GM23338 (cell line): ENCODE data around the gene BCAS1. TPM values are rescaled to one million over a fixed set of nuclear protein-coding genes. Genes with fewer than 3 reads are reported as not detected.

Experiments
- ATAC-seq: fragments of 200-7000 bp; cut with Tn5 transposase; 3 replicates; pipeline ENCODE4 v1.9.1; 2020
- DNase-seq: peaks from one replicate; pipeline ENCODE4 v3.0.0-alpha.2; 2015; ENCODE audit warnings: low spot score
- H2AFZ ChIP-seq: fragments of 200-600 bp; sonication (generic); 2 replicates; pipeline ENCODE4 v1.8.0; 2016; ENCODE audit warnings: antibody characterized with exemption, mild to moderate bottlenecking, moderate library complexity
- H3F3A ChIP-seq: fragments of 200-600 bp; sonication (generic); replicated peaks from 2 replicates; pipeline ENCODE4 v1.8.0; 2017; ENCODE audit warnings: antibody characterized with exemption, mixed run types, low read depth
- H3K27ac ChIP-seq: fragments of 200-600 bp; sonication (generic); 2 replicates; pipeline ENCODE4 v1.6.1; 2016; ENCODE audit warnings: low read depth
- H3K27me3 ChIP-seq: fragments of 200-600 bp; sonication (generic); 2 replicates; pipeline ENCODE4 v1.8.0; 2016; ENCODE audit warnings: mild to moderate bottlenecking, mixed run types, moderate library complexity; ENCODE audit not compliant: insufficient read depth
- H3K36me3 ChIP-seq: fragments of 200-600 bp; sonication (generic); 2 replicates; pipeline ENCODE4 v1.8.0; 2016; ENCODE audit warnings: mild to moderate bottlenecking; ENCODE audit not compliant: insufficient read depth
- H3K4me1 ChIP-seq: fragments of 200-600 bp; sonication (generic); 2 replicates; pipeline ENCODE4 v1.8.0; 2016; ENCODE audit warnings: mild to moderate bottlenecking, moderate library complexity; ENCODE audit not compliant: insufficient read depth
- H3K4me2 ChIP-seq: fragments of 200-600 bp; sonication (generic); 2 replicates; pipeline ENCODE4 v1.7.1; 2017; ENCODE audit warnings: mixed run types
- H3K4me3 ChIP-seq: fragments of 200-600 bp; sonication (generic); 2 replicates; pipeline ENCODE4 v1.6.1; 2016; ENCODE audit warnings: mixed run types
- H3K79me2 ChIP-seq: fragments of 200-600 bp; sonication (generic); replicated peaks from 2 replicates; pipeline ENCODE4 v1.8.0; 2017; ENCODE audit warnings: mild to moderate bottlenecking; ENCODE audit not compliant: insufficient read depth
- H3K9me2 ChIP-seq: fragments of 200-600 bp; sonication (generic); 2 replicates; pipeline ENCODE4 v1.8.0; 2017; ENCODE audit not compliant: insufficient read depth
- H4K20me1 ChIP-seq: fragments of 200-600 bp; sonication (generic); replicated peaks from 2 replicates; pipeline ENCODE4 v1.8.0; 2017; ENCODE audit warnings: mild to moderate bottlenecking; ENCODE audit not compliant: insufficient read depth
- H3K27ac Mint-ChIP-seq: 2 replicates; pipeline ENCODE4 v1.8.0; 2020; ENCODE audit warnings: inconsistent platforms, mild to moderate bottlenecking, moderate library complexity, mixed read lengths
- H3K27me3 Mint-ChIP-seq: 3 replicates; pipeline ENCODE4 v1.8.0; 2022; ENCODE audit warnings: low read depth, mild to moderate bottlenecking, moderate library complexity, mixed read lengths, inconsistent platforms; ENCODE audit not compliant: insufficient read depth, poor library complexity
- H3K36me3 Mint-ChIP-seq: 3 replicates; pipeline ENCODE4 v1.8.0; 2021; ENCODE audit warnings: low read depth, mild to moderate bottlenecking, inconsistent platforms, moderate library complexity, mixed read lengths
- H3K4me1 Mint-ChIP-seq: 3 replicates; pipeline ENCODE4 v1.8.0; 2020; ENCODE audit warnings: mild to moderate bottlenecking, inconsistent platforms, mixed read lengths
- H3K4me3 Mint-ChIP-seq: 3 replicates; pipeline ENCODE4 v1.8.0; 2021; ENCODE audit warnings: moderate library complexity, mild to moderate bottlenecking, inconsistent platforms, mixed read lengths
- H3K9me3 Mint-ChIP-seq: 3 replicates; pipeline ENCODE4 v1.8.0; 2020; ENCODE audit warnings: moderate library complexity, mild to moderate bottlenecking, inconsistent platforms, mixed read lengths
- CREB1 ChIP-seq: fragments of 250-450 bp; sonication (Bioruptor Pico); IDR thresholded peaks from 2 replicates; pipeline ENCODE4 v1.5.0; 2020; ENCODE audit warnings: low read depth, mild to moderate bottlenecking, moderate library complexity
- CTCF ChIP-seq, 2 experiments: fragments of 200-600 bp in 1 of 2; sonication (generic) in 1 of 2; conservative IDR thresholded peaks; 2 replicates each; pipeline versions ENCODE4 v1.5.1 to v1.6.1; 2016 to 2017; ENCODE audit warnings: antibody characterized with exemption in 2 of 2, low read depth in 2 of 2, mild to moderate bottlenecking in 2 of 2, moderate library complexity in 1 of 2
- EZH2 ChIP-seq: fragments of 200-600 bp; sonication (generic); IDR thresholded peaks from one replicate; pipeline ENCODE4 v1.8.0; 2017; ENCODE audit warnings: antibody characterized with exemption, mild to moderate bottlenecking, low read depth; ENCODE audit not compliant: unreplicated experiment
- EZH2phosphoT487 ChIP-seq: fragments of 200-600 bp; sonication (generic); IDR thresholded peaks from one replicate; pipeline ENCODE4 v1.8.1; 2018; ENCODE audit warnings: antibody characterized with exemption; ENCODE audit not compliant: unreplicated experiment
- POLR2AphosphoS5 ChIP-seq: IDR thresholded peaks from 2 replicates; pipeline ENCODE4 v1.6.1; 2016; ENCODE audit warnings: antibody characterized with exemption, low read depth
- REST ChIP-seq: IDR thresholded peaks from one replicate; pipeline ENCODE4 v1.6.1; 2018; ENCODE audit warnings: antibody characterized with exemption; ENCODE audit not compliant: unreplicated experiment
- STAT1 ChIP-seq: IDR thresholded peaks from one replicate; pipeline ENCODE4 v1.6.1; 2016; ENCODE audit warnings: antibody characterized with exemption; ENCODE audit not compliant: unreplicated experiment
- ZNF114 ChIP-seq: fragments of 250-450 bp; sonication (Bioruptor Pico); IDR thresholded peaks from 2 replicates; pipeline ENCODE4 v1.5.0; 2020; ENCODE audit warnings: mild to moderate bottlenecking, moderate library complexity
- ZNF331 ChIP-seq: fragments of 250-450 bp; sonication (Bioruptor Pico); IDR thresholded peaks from 2 replicates; pipeline ENCODE4 v1.5.0; 2020; ENCODE audit warnings: low read depth, mild to moderate bottlenecking, moderate library complexity
- polyA plus RNA-seq: library from polyadenylated mRNA; unstranded; fragments of >200 nt; fragmentation: Nextera tagmentation; extraction: Ambion mirVana; gene quantifications from 2 replicates; pipeline ENCODE4 v1.2.1, GENCODE V29; 2016
- total RNA-seq: library from RNA; depleted of rRNA; stranded (reverse); fragments of >200 nt; shearing (Covaris generic); gene quantifications from 2 replicates; pipeline ENCODE4 v1.2.3, GENCODE V29; 2014
- TF ChIP-seq, protein P1 (sequence below): fragments of 250-450 bp; sonication (Bioruptor Pico); IDR thresholded peaks from 2 replicates; pipeline ENCODE4 v1.5.0; 2020; ENCODE audit warnings: mild to moderate bottlenecking, moderate library complexity

The BCAS1 gene
- total and polyA plus RNA-seq, 2 experiments from 2014 or later: 0.17 to 0.19 TPM

- Histone ChIP-seq H3K4me2 (no peak overlapping the region), H2AFZ (no peak overlapping the region), H3K4me3 (no peak overlapping the region), H3F3A (no peaks in the 10 kb centered on the region), H3K4me1 (0 out of 2 replicates have a peak, but pooled peaks cover 6% of the 10 kb centered on the region), H3K27me3 (no peaks in the 10 kb centered on the region), H3K27ac (no peak overlapping the region), H3K9me2 (no peaks in the 10 kb centered on the region), H3K79me2 (no peaks in the 10 kb centered on the region), H4K20me1 (no peaks in the 10 kb centered on the region), H3K36me3 (no peaks in the 10 kb centered on the region)
- Mint-ChIP-seq H3K27me3 (peaks cover 4% of the 10 kb centered on the region), H3K9me3 (no peaks in the 10 kb centered on the region; the same call in 2 of the 3 replicates), H3K4me1 (peaks cover 9% of the 10 kb centered on the region; the same call in 1 of the 3 replicates), H3K36me3 (no peaks in the 10 kb centered on the region), H3K27ac (no peak overlapping the region), H3K4me3 (no peak overlapping the region)
- TF ChIP-seq, protein P1, sequence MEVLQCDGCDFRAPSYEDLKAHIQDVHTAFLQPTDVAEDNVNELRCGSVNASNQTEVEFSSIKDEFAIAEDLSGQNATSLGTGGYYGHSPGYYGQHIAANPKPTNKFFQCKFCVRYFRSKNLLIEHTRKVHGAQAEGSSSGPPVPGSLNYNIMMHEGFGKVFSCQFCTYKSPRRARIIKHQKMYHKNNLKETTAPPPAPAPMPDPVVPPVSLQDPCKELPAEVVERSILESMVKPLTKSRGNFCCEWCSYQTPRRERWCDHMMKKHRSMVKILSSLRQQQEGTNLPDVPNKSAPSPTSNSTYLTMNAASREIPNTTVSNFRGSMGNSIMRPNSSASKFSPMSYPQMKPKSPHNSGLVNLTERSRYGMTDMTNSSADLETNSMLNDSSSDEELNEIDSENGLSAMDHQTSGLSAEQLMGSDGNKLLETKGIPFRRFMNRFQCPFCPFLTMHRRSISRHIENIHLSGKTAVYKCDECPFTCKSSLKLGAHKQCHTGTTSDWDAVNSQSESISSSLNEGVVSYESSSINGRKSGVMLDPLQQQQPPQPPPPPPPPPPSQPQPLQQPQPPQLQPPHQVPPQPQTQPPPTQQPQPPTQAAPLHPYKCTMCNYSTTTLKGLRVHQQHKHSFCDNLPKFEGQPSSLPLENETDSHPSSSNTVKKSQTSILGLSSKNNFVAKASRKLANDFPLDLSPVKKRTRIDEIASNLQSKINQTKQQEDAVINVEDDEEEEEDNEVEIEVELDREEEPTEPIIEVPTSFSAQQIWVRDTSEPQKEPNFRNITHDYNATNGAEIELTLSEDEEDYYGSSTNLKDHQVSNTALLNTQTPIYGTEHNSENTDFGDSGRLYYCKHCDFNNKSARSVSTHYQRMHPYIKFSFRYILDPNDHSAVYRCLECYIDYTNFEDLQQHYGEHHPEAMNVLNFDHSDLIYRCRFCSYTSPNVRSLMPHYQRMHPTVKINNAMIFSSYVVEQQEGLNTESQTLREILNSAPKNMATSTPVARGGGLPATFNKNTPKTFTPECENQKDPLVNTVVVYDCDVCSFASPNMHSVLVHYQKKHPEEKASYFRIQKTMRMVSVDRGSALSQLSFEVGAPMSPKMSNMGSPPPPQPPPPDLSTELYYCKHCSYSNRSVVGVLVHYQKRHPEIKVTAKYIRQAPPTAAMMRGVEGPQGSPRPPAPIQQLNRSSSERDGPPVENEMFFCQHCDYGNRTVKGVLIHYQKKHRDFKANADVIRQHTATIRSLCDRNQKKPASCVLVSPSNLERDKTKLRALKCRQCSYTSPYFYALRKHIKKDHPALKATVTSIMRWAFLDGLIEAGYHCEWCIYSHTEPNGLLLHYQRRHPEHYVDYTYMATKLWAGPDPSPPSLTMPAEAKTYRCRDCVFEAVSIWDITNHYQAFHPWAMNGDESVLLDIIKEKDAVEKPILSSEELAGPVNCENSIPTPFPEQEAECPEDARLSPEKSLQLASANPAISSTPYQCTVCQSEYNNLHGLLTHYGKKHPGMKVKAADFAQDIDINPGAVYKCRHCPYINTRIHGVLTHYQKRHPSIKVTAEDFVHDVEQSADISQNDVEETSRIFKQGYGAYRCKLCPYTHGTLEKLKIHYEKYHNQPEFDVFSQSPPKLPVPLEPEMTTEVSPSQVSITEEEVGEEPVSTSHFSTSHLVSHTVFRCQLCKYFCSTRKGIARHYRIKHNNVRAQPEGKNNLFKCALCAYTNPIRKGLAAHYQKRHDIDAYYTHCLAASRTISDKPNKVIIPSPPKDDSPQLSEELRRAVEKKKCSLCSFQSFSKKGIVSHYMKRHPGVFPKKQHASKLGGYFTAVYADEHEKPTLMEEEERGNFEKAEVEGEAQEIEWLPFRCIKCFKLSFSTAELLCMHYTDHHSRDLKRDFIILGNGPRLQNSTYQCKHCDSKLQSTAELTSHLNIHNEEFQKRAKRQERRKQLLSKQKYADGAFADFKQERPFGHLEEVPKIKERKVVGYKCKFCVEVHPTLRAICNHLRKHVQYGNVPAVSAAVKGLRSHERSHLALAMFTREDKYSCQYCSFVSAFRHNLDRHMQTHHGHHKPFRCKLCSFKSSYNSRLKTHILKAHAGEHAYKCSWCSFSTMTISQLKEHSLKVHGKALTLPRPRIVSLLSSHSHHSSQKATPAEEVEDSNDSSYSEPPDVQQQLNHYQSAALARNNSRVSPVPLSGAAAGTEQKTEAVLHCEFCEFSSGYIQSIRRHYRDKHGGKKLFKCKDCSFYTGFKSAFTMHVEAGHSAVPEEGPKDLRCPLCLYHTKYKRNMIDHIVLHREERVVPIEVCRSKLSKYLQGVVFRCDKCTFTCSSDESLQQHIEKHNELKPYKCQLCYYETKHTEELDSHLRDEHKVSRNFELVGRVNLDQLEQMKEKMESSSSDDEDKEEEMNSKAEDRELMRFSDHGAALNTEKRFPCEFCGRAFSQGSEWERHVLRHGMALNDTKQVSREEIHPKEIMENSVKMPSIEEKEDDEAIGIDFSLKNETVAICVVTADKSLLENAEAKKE (CRISPR knock-in tag): no peak
- TF ChIP-seq CREB1 (CRISPR knock-in tag) (no peak), EZH2phosphoT487 (no peak)
- DNase-seq: no peak
- ATAC-seq: no peak
Measured at GRCh38 chr20:54113566-54113965, 43.2 kb upstream of the BCAS1 start.

GRCh38 chr20:54112221-54112884 is 42.0 kb upstream of the BCAS1 start:
- peaks cover 4% of the 10 kb centered on the region for H3K27me3 Mint-ChIP-seq
- H3K4me2 ChIP-seq: no peak overlapping the region
- no peaks in the 10 kb centered on the region for H4K20me1 ChIP-seq
- no peaks in the 10 kb centered on the region for H3K36me3 ChIP-seq
- H3F3A ChIP-seq: no peaks in the 10 kb centered on the region
- no peaks in the 10 kb centered on the region; the same call in 2 of the 3 replicates for H3K9me3 Mint-ChIP-seq
- no peaks in the 10 kb centered on the region for H3K27me3 ChIP-seq
- ATAC-seq (no peak), DNase-seq (no peak)
- no peak overlapping the region for H3K27ac Mint-ChIP-seq
- H3K9me2 ChIP-seq: no peaks in the 10 kb centered on the region
- H2AFZ ChIP-seq: no peak overlapping the region
- H3K4me1 Mint-ChIP-seq: peaks cover 7% of the 10 kb centered on the region; the same call in 2 of the 3 replicates
- no peak overlapping the region for H3K27ac ChIP-seq
- H3K36me3 Mint-ChIP-seq: no peaks in the 10 kb centered on the region
- H3K4me1 ChIP-seq: 0 out of 2 replicates have a peak, but pooled peaks cover 2% of the 10 kb centered on the region
- no peak overlapping the region for H3K4me3 Mint-ChIP-seq
- no peak overlapping the region for H3K4me3 ChIP-seq
- no peaks in the 10 kb centered on the region for H3K79me2 ChIP-seq
- TF ChIP-seq POLR2AphosphoS5 (no peak), ZNF114 (CRISPR knock-in tag) (no peak), ZNF331 (no peak), REST (no peak), STAT1 (no peak), CTCF (conservative IDR thresholded peaks at IDR 0.05; ENCODE audit: low read depth in 2 of 2) (no peak), EZH2 (no peak), CREB1 (CRISPR knock-in tag) (no peak)
